Type B pancreatic cell (in vitro differentiated cells): ENCODE measurements around the gene CDC42BPA. TPM values are rescaled to one million over a fixed set of nuclear protein-coding genes. Genes with fewer than 3 reads are reported as not detected.

Experiments
- DNase-seq: peaks from one replicate; pipeline ENCODE4 v3.0.0; 2021; ENCODE audit warnings: mixed read lengths; ENCODE audit not compliant: unreplicated experiment; ENCODE audit errors: extremely low spot score
- H3K27ac Mint-ChIP-seq: 2 replicates; pipeline ENCODE4 v1.8.0; 2021; ENCODE audit warnings: mild to moderate bottlenecking, mixed read lengths
- H3K27me3 Mint-ChIP-seq: 2 replicates; pipeline ENCODE4 v1.8.0; 2021; ENCODE audit warnings: mixed read lengths
- H3K36me3 Mint-ChIP-seq: 2 replicates; pipeline ENCODE4 v1.8.0; 2021; ENCODE audit warnings: mixed read lengths
- H3K4me1 Mint-ChIP-seq: one replicate; pipeline ENCODE4 v1.8.0; 2021; ENCODE audit warnings: mixed read lengths; ENCODE audit not compliant: unreplicated experiment
- H3K4me3 Mint-ChIP-seq: 2 replicates; pipeline ENCODE4 v1.8.0; 2021; ENCODE audit warnings: mild to moderate bottlenecking, mixed read lengths
- H3K9me3 Mint-ChIP-seq: 2 replicates; pipeline ENCODE4 v1.8.0; 2021; ENCODE audit warnings: mixed read lengths
- total RNA-seq: library from RNA; stranded (reverse); gene quantifications from 2 replicates; pipeline ENCODE4 v1.2.1, GENCODE V29; 2021; ENCODE audit warnings: low replicate concordance
- TF ChIP-seq, protein P1 (sequence below): fragments of 200-600 bp; sonication (generic); conservative IDR thresholded peaks from 2 replicates; pipeline ENCODE4 v1.5.0; 2021; ENCODE audit warnings: antibody characterized with exemption, mild to moderate bottlenecking

Gene CDC42BPA
- total RNA-seq, 1 donor from 2014 or later, result 33.8 TPM

DNA sequence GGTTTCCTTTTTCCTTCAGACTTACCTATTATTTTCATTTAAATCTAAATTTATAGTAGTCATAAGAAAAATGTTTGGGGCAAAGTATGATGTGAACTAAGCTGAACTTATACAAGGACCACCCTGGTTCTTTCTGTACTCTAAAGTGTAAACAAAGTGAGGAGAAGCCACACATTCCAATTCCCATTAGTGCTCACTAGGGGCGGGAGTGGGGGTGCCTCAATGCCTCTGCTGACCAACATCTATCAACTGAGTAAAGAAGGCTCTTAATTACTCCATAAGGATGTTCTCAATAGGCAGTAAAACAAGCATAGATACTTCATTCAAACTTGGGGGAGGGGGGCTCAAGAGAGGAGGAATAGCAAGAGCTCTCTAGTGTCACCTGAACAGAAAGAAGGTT, 151.7 kb downstream of the CDC42BPA start:
- H3K27me3 Mint-ChIP-seq, result no peaks in the 10 kb centered on the region
- no peak overlapping the region for H3K4me3 Mint-ChIP-seq
- peaks cover 9% of the 10 kb centered on the region for H3K4me1 Mint-ChIP-seq
- H3K27ac Mint-ChIP-seq, result no peak overlapping the region
- no peak for DNase-seq
- H3K9me3 Mint-ChIP-seq, result no peaks in the 10 kb centered on the region
- TF ChIP-seq, protein P1, sequence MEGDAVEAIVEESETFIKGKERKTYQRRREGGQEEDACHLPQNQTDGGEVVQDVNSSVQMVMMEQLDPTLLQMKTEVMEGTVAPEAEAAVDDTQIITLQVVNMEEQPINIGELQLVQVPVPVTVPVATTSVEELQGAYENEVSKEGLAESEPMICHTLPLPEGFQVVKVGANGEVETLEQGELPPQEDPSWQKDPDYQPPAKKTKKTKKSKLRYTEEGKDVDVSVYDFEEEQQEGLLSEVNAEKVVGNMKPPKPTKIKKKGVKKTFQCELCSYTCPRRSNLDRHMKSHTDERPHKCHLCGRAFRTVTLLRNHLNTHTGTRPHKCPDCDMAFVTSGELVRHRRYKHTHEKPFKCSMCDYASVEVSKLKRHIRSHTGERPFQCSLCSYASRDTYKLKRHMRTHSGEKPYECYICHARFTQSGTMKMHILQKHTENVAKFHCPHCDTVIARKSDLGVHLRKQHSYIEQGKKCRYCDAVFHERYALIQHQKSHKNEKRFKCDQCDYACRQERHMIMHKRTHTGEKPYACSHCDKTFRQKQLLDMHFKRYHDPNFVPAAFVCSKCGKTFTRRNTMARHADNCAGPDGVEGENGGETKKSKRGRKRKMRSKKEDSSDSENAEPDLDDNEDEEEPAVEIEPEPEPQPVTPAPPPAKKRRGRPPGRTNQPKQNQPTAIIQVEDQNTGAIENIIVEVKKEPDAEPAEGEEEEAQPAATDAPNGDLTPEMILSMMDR, result no peak
- H3K36me3 Mint-ChIP-seq, result no peaks in the 10 kb centered on the region

DNA sequence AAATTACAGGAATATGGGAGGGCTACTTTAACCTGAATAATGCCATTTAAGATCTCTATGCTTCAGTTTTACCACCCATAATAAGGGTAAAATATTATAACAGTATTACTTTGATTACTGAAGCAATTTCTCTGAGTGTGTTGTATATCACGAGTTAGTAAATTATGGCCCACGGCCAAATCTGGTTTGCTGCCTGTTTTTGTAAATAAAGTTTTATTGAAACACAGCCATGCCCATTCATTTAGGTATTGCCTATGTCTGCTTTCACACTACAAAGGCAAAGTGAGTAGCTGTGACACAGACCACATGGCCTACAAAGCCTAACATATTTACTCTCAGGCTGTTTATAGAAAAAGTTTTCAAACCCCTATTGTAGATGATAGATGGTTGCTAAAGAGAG, 156.8 kb downstream of the CDC42BPA start:
- Mint-ChIP-seq H3K27ac (no peak overlapping the region), H3K4me3 (no peak overlapping the region), H3K9me3 (no peaks in the 10 kb centered on the region), H3K4me1 (no peaks in the 10 kb centered on the region), H3K36me3 (peaks cover 11% of the 10 kb centered on the region), H3K27me3 (no peaks in the 10 kb centered on the region)
- TF ChIP-seq, protein P1, result no peak
- DNase-seq, result no peak

DNA sequence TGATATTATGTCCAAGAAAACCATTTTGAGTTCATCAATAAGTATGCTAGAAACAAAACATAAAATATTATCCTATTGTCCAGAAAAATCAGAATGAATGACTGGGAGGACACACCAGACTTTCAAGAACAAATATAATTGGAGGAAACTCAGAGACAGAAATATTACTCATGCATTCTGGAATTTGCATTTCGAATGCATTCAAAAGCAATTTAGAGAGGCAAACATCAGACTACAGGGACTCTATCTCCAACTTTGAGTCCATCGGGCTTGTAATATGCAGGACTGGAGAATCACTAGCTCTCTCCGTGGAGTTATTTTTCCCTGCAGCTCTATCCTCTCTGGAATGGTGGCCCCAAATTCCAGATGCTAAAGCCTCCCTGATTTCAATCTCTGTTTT, 161.8 kb downstream of the CDC42BPA start:
- no peaks in the 10 kb centered on the region for H3K9me3 Mint-ChIP-seq
- no peak for DNase-seq
- TF ChIP-seq, protein P1, result no peak
- no peaks in the 10 kb centered on the region for H3K4me1 Mint-ChIP-seq
- H3K4me3 Mint-ChIP-seq, result no peak overlapping the region
- no peaks in the 10 kb centered on the region for H3K27me3 Mint-ChIP-seq
- H3K27ac Mint-ChIP-seq, result no peak overlapping the region
- H3K36me3 Mint-ChIP-seq, result peaks cover 14% of the 10 kb centered on the region

DNA sequence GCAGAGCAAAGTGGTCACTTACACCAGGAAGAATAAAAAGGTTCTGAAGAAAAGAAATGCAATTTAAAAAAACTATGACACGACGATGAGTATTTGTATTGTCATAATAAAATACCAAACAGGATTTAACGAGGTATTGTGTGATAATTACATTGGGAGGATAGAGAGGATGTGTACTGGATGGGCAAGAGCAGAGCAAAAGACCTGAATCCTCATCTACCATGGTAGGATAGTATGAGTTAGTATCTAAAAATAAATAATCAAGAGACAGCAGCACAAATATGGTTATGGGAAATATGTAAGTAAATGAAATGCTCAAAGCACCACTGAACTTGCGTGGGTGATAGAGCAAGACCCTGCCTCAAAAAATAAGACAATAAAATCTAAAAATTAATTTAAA, 162.6 kb downstream of the CDC42BPA start:
- Mint-ChIP-seq H3K9me3 (no peaks in the 10 kb centered on the region), H3K4me3 (no peak overlapping the region), H3K27ac (no peak overlapping the region), H3K27me3 (no peaks in the 10 kb centered on the region), H3K36me3 (peaks cover 14% of the 10 kb centered on the region), H3K4me1 (no peaks in the 10 kb centered on the region)
- no peak for DNase-seq
- TF ChIP-seq, protein P1, result no peak

DNA sequence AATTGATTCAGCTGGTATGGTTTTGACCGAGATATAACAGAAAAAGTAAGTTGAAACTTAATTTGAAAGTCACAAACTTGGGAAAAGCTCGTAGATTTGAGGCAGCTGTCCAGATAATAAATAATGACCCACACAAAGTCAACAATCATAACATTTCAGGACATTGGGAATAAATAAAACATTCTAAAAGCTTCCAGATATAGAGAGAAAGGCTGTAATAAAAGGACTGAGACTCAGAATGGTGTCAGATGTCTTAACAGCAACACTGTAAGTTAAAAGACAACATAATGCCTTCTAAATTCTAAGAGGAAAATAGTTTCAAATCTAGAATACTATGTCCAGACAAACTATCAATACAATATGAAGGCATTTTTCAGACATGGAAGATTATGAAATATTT, 163.3 kb downstream of the CDC42BPA start:
- Mint-ChIP-seq H3K27me3 (no peaks in the 10 kb centered on the region), H3K4me1 (no peaks in the 10 kb centered on the region), H3K27ac (no peak overlapping the region), H3K9me3 (no peaks in the 10 kb centered on the region), H3K36me3 (peaks cover 12% of the 10 kb centered on the region), H3K4me3 (no peak overlapping the region)
- TF ChIP-seq, protein P1, result no peak
- no peak for DNase-seq

DNA sequence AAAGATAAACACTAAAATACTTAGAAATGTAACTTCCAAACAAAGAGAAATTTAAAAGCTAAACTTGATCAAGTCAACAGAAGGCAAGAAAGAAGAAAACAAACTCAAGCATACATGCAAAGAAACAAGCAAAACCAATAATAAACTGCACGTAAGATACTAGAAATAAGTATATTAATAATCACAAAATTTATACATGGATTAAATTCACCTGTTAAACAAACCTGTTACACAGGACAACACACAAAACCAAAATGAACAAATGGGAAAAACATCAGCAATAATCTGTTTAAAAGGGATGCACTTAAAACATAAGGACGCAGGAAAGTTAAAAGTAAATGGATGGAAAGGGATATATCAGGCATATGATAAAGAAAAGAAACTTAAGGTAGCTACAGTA, 165.8 kb downstream of the CDC42BPA start:
- DNase-seq, result no peak
- H3K27me3 Mint-ChIP-seq, result no peaks in the 10 kb centered on the region
- H3K4me1 Mint-ChIP-seq, result no peaks in the 10 kb centered on the region
- peaks cover 3% of the 10 kb centered on the region for H3K36me3 Mint-ChIP-seq
- no peak overlapping the region for H3K4me3 Mint-ChIP-seq
- TF ChIP-seq, protein P1, result no peak
- H3K9me3 Mint-ChIP-seq, result no peaks in the 10 kb centered on the region
- H3K27ac Mint-ChIP-seq, result no peak overlapping the region
